Neural cell (in vitro differentiated cells): ENCODE results near the gene SLC44A4.
"Not testable (repeated sequence)": the region's sequence is repeated elsewhere in the genome, so short reads cannot be mapped to it uniquely, and the experiment has no call there.

Experiments used
- EZH2 ChIP-seq: fragments of 200-600, 300-800 bp; shearing (Covaris generic), sonication (generic); IDR thresholded peaks from 2 replicates; pipeline ENCODE4 v1.6.1; 2014; ENCODE audit warnings: antibody characterized with exemption, low read length, borderline replicate concordance, mild to moderate bottlenecking; ENCODE audit not compliant: insufficient read depth, poor library complexity, severe bottlenecking
- POLR2AphosphoS5 ChIP-seq: IDR thresholded peaks from 2 replicates; pipeline ENCODE4 v1.6.1; 2012
- RAD21 ChIP-seq: fragments of 450-650 bp; conservative IDR thresholded peaks from 2 replicates; pipeline ENCODE4 v1.6.1; 2014; ENCODE audit warnings: antibody characterized with exemption, mild to moderate bottlenecking, moderate library complexity
- SMC3 ChIP-seq: fragments of 450-650 bp; conservative IDR thresholded peaks from 2 replicates; pipeline ENCODE4 v1.6.1; 2014; ENCODE audit warnings: antibody characterized with exemption, mild to moderate bottlenecking, moderate library complexity; ENCODE audit not compliant: poor library complexity
- TF ChIP-seq, protein P1 (sequence below): fragments of 450-650 bp; IDR thresholded peaks from 2 replicates; pipeline ENCODE4 v1.5.1; 2014; ENCODE audit warnings: antibody characterized with exemption, mild to moderate bottlenecking, moderate library complexity; ENCODE audit not compliant: poor library complexity, severe bottlenecking

DNA sequence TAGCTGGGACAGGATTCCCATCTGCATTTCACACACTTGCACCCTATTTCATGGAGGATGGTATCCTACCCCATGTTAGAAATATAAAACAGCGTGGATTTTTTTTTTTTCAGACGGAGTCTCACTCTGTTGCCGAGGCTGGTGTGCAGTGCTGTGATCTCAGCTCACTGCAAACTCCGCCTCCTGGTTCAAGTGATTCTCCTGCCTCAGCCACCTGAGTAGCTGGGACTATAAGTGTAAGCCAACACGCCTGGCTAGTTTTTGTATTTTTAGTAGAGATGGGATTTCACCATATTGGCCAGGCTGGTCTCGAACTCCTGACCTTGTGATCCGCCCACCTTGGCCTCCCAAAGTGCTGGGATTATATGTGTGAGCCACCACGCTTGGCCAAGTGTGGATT, 21.0 kb downstream of the SLC44A4 start:
- TF ChIP-seq, protein P1, sequence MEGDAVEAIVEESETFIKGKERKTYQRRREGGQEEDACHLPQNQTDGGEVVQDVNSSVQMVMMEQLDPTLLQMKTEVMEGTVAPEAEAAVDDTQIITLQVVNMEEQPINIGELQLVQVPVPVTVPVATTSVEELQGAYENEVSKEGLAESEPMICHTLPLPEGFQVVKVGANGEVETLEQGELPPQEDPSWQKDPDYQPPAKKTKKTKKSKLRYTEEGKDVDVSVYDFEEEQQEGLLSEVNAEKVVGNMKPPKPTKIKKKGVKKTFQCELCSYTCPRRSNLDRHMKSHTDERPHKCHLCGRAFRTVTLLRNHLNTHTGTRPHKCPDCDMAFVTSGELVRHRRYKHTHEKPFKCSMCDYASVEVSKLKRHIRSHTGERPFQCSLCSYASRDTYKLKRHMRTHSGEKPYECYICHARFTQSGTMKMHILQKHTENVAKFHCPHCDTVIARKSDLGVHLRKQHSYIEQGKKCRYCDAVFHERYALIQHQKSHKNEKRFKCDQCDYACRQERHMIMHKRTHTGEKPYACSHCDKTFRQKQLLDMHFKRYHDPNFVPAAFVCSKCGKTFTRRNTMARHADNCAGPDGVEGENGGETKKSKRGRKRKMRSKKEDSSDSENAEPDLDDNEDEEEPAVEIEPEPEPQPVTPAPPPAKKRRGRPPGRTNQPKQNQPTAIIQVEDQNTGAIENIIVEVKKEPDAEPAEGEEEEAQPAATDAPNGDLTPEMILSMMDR: not testable (repeated sequence)
- TF ChIP-seq SMC3, EZH2, POLR2AphosphoS5, RAD21: not testable (repeated sequence)
